HL-60 (cell line): ENCODE results near the gene ANKRD35.

Experiments
- CTCF ChIP-seq: IDR thresholded peaks from one replicate; pipeline ENCODE4 v1.5.1; 2011; ENCODE audit warnings: low read length, control low read depth, inconsistent platforms; ENCODE audit not compliant: insufficient read depth
- GABPA ChIP-seq: IDR thresholded peaks from 2 replicates; pipeline ENCODE4 v1.6.1; 2012; ENCODE audit warnings: low read depth

GRCh38 chr1:145859491-145860023 lies 26.1 kb downstream of the ANKRD35 start:
- TF ChIP-seq CTCF: no peak
- no peak for TF ChIP-seq GABPA
